NCI-H2227 (cell line): ENCODE results near the gene YOD1.

Experiments used
- DNase-seq: peaks from one replicate; lab custom pipeline; 2025; ENCODE audit not compliant: unreplicated experiment; lab: John Stamatoyannopoulos, UW

The YOD1 gene

DNA sequence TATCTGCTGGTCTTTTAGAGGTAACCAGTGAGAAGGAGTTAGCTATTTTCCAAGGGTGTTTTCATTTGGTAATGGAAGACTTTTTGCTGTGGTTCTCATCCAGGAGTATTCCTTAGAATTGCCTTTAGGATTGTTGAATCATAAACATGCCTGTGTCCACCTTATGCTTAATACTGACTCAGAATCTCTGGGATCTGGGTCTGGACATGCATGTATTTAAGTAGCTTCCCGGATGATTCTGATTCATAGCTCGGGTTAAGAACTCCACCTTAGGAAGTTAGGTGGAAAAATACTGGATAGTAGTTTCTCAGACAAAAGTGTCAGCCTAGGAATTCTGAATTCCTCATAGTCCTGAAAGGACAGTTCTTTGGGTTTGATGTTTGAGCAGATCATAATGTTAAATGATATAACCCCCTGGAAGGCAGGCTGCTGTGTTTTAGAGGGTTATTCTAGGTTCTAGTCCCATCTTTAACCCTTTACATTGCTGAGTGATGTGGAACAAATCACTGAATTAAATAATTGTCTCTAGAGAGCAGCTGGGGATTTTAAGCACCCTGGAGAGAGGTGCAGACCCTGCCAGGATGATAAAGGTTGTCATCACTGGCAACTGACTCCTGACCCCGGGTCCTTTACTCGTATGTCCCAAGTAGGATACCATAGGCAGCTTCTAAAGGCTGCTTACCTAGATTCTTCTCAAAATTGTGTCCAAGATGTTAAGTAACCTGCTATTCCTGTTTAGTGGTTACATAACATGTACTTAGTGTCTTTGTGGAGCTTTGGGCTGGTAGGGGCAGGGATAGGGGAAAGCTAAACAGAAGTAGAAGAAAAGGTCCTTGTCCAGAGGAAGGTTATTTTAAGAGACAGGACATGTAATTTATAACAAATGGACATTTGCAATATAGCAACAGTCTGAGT, 23.2 kb upstream of the YOD1 start:
- DNase-seq, result no peak

DNA sequence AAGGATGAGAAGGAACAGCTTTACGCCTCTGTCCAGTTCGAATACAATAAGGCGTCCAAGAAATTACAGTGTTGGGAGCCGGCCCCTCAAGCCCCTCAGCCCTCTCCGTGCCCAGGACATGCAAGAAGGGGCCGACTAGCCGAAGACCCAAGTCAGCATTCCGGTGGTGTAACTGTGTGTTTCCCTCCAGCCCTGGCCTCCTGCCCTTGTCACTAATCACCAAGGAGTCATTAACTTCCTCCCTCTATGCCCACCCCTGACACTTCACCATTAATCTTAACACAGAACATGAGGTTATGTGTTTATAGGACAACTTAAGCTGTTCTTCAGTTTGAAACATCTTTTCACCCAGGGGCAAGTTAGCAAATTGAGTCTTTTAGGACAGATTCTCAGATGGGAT, 21.2 kb upstream of the YOD1 start:
- no peak for DNase-seq

DNA sequence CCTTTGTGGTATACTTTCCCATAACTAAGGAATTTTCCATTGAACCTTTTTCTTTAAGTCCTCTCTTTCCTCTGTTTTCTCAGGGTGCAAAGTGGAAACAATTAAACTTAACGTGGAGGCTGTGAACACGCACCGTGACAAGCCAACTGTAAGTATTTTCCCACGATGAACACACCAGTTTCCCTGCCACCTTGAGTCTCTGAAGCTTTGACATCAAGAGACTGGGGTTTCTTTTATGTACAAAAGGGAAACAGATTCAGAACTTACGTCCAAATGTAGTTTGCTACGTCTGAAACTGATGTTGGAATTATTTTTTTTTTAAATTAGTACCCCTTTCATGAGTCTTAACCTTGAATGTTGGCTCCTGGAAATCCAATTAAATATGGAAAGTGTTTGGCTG, 20.4 kb upstream of the YOD1 start:
- DNase-seq, result no peak

DNA sequence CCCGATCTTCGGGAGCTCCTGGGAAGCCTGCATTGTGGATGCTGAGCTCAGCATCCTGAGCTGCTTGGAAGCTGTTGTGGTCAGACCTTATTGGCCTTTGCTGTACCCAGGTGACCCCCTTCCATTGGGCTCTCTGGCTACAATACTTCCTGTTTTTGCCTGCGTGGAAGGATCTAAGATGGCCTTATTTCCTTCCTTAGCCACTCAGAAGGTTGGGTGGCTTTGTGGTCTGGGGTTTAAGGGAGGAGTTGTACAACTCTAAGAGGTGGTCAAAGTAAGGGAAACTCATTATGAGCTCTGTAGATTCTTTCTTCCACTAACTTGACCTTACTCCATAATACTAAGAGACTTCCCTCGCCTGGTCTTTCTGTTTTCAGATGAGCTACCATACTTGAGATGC, 19.8 kb upstream of the YOD1 start:
- no peak for DNase-seq

DNA sequence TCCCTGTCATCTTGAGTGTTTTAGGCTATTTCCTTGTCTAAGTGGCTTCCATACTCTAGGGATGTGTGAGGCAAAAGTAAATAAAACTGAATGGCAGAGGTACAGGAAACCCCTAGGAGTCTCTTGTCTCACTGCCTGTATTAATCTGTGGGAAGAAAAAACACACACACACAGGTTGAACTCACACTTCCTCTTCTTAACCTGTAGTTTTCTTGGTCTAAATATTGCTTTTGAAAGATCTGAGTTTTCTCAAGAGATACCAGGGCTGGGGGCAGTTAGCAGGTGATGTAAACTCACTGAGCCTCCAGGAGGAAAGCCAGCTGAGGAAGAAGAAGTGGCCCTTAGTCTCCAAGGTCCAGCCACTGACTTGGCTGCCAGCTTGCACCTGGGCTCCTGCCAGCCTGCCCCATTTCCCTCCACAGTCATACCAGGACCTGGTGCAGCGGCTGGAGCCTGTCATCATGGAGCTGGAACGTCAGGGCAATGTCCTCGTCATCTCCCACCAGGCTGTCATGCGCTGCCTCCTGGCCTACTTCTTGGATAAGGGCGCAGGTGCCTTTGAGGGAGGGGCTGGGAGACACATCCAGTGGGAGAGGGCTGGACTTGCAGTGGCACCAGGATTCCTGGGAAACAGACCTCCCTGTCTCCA, 19.0 kb upstream of the YOD1 start:
- no peak for DNase-seq

DNA sequence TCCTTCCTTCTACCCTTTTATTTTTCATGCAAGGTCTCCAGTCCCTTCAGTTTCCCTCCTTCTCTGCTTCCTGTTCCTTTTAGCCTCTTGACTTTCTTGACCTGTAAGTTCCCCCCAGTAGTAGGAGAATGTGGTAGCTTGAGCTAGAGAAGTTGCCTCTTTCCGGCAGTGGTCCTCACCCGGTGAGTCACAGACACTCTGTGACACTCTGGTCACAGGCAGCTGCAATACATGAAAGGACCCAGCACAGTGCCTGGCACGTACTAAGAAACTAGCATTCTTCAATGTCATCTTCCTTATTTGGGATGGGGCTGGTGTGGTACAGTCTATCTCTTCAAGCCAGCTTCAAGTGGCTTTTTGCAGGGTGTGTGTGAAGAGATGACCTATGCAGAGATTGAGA, 18.1 kb upstream of the YOD1 start:
- DNase-seq, result no peak

DNA sequence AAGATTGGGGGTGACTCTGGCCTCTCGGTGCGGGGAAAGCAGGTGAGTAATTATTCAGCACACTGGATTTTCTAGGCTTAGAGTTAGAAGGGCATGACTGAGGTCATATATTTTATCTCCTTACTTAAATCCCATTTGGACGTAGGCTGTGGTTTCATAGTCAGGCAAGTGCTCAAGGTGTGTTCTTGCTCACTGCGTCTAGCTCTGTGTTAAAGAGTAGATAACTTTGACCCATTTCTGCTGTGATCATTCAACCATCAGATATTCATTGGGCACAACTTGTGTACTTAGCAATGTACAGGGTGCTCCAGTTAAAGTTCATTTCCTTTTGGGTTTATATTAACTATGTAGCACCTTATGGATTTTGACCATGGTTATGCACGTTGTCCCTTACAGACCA, 16.7 kb upstream of the YOD1 start:
- no peak for DNase-seq

DNA sequence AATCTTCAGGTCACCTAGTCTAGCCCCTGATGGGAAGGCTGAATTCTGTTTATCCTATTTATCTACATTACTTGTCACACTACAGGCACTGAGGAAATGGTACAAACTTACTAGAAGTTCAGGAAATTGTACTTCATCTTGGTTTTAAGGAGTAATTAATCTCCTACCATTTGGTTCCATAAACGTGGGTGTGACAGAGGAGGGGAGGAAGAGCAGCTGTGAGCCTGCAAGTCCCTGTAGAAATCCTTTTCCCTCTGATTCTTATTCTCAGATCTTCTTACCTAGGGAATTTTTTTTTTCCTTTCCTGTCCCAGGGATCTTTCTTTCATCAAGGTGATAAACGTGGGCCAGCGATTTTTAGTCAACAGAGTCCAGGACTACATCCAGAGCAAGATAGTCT, 16.2 kb upstream of the YOD1 start:
- no peak for DNase-seq

DNA sequence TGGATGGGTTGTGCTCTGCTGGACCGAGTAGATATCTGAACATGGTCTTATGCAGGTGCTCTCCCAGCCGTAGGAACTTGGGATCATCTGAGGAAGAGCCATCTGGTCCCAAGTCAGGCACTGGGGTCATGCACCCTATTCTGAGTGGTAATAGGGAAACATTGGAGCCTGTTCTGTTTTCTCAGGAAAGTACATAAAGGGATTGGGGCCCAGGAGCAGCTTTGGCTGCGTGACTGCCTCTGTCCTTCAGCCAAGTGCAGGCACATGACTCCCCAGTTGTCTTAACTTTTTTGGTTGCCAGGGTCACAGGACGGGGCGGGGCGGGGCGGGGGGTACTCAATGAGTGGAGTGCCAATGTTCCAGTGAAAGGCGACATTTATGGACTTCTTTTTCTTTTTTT, 13.6 kb upstream of the YOD1 start:
- no peak for DNase-seq

DNA sequence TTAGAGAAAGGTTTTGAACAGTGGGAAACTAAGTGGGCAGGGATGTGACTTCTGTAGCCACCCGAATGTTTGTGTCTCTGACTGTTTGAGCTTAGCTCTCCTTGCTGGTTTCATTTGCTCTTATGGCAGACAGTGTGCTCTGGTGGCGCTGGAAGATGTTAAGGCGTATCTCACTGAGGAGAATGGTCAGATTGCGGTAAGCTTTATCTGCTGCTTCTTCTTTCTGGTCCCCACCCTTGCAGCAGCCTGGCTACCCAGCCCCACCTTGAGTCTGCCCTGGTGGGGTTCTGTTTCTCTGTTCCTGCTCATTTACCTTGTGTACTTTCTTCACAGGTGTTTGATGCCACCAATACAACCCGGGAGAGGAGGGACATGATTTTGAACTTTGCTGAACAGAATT, 12.0 kb upstream of the YOD1 start:
- no peak for DNase-seq

DNA sequence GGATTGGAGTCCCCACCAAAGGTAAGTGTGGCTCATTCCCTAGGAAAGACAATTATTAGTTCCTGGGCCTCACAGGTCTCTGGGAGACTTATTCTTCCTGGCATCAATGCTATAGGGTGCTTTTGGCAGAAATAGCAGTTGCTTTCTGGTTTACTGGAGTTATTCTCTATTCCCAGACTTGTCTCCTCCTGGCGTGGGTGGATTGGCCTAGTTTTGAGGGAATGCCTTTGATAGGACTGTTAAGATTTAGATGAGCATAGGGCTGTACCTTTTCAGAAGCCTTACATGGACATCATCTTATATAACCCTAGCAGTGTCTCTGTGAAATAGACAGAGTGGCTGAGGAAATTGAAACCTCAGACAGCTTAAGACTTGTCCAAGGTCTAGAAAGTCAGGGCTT, 11.1 kb upstream of the YOD1 start:
- DNase-seq, result no peak

DNA sequence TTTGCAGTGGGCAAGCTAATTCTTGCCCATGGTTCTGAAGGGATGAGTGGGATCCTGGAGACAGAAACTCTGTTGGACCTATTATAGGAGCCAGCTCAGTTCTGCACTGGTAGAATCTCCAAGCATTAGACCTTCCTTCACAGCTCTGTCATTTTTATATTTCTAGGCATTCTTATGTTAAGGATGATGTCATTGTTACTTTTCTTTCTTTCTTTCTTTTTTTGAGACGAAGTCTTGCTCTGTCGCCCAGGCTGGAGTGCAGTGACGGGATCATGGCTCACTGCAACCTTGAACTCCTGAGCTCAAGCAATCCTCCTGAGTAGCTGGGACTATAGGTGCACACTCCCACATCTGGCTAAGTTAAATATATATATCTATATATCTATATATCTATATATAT, 9.6 kb upstream of the YOD1 start:
- no peak for DNase-seq

DNA sequence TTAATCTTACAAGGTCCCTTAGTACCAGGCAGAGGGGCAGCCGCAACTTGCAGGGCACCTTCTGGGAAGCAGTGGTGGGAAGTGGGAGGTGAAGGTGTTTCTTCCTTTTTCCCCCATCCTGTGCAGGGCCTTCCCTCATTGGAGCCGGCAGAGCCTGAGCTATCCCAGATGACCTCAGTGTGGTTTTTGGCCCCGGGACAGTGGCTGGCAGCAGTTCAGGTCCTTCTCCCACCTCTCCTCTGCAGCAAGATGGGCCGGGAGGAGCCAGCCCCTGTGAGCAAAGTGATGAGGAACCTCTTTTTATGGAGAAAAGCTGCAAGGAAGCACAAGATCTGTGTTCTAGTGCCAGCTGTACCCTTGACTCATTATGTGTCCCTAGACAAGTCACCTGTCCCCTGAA, 8.9 kb upstream of the YOD1 start:
- DNase-seq, result no peak

DNA sequence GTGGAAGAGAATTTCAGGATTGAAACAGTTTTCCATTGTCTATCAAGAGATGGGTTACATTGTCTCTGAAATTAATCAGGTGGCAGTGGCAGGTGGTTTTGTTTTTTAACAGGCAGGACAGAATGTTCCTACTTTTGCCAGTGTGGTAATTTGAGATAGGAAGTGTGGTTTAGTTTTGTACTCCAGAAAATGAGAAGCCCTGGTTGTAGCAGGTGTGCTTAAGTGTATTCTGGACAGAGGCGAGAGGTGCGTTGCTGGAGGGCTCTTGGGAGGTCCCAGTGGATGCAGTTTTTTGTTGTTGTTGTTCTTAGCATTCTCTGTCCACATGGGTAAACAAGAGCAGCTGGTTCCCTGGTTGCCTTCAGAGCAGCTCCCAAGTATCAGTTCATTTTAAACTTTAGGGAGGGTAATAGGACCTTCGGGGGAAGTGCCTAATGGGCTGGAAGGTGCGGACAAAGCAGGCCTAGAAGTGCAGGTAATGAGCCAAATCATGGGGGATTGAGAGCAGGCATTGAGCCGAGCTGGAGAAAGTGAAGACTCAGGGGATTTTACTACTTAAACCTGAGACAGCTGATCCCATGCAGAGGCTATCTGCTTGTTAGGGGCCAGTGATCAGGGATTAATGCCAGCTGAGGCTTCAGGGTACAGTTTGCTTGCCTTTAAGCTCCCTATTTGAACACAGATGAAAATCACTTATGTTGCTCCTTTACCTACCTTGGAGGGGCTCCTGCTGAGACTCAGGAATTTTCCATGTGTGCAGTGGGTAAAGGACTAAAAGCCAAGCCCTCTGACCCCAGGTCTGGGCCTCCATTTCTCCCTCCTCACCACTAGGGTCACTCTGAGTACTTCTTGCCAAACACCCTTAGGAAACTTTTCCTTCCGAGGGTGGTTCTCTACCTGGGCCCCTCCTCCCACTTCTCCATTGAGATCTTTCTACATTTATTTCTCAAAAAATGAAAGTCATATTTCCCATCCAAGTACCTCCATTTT, 8.2 kb upstream of the YOD1 start:
- DNase-seq, result no peak

DNA sequence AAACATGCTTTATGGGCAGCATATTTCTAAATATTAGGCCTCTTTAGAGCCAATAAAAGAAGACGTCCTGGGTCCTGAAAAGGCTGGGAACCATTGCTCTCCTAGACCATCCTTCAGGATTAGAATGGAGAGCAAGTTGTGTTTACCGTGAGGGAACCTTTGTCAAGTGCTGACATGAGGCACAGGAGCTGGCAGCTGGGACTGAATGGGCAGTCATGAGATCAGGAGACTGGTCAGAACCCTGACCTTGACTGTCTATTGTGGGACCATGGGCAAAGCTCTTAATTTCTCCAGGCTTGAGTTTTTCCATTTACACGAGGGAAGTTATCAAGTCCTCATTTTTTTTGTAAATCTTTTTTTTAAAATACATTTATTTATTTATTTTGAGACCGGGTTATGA, 7.2 kb upstream of the YOD1 start:
- no peak for DNase-seq

DNA sequence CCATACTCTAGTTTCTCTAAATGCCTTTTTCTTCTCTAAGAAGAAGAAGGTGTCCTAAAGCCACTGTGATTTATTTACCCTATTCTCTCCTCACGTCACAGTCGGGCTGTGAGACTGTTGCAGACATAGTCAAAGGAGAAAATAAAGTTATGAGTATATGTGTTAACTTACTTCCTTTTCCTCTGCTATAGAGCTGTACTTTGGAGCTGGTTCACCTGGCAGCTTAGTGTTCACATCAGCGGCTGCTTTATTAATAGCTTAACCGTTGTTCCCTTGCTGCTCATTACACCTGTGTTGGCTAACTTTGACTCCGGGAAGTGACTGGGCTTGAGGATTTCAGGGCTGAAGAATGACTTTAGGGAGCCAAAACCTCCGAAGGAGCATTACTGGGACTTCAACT, 5.7 kb upstream of the YOD1 start:
- DNase-seq, result no peak

DNA sequence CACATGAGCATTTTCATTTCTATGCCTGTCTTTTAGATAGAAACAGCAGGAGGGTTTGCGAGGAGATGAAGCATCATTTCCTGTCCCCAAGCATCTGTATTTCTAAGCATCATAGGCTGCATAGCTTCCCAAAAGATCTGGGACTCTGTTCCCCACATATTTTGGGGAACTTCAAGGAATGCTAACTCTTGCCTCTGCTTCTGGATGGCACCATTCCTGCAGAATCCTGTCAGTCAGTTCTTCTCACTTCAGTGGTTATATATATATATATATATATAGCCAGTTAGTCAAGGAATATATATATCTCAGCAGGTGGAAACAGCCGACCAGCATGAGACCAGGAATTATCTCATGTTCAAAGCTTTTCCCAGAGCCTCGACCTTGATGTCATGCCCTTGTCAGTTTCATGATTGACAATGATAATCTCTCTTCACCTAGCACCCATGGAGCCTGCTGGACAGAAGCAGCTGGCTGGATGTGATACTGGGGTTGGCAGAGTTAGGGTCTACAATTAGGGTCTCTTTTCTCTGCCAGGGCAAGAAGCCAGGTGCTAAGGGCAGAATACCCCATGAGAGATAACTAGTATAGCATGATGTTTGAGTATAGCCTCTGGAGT, 4.5 kb upstream of the YOD1 start:
- no peak for DNase-seq

DNA sequence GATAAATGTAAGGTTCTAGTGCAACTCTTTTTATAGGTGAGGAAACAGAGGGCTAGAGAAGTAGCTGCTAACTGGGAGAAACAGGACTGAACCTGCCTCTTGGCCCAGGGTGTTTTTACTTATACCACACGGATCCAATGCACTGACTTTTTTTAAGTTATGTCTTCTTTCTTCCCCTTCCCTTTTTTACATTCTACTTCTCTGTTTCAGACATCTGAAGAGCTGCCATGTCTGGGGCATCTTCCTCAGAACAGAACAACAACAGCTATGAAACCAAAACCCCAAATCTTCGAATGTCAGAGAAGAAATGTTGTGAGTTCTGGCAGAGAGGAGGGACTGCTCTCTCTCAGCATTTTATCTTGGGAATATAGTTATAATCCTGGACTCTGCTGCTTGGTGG, 3.5 kb upstream of the YOD1 start:
- no peak for DNase-seq

DNA sequence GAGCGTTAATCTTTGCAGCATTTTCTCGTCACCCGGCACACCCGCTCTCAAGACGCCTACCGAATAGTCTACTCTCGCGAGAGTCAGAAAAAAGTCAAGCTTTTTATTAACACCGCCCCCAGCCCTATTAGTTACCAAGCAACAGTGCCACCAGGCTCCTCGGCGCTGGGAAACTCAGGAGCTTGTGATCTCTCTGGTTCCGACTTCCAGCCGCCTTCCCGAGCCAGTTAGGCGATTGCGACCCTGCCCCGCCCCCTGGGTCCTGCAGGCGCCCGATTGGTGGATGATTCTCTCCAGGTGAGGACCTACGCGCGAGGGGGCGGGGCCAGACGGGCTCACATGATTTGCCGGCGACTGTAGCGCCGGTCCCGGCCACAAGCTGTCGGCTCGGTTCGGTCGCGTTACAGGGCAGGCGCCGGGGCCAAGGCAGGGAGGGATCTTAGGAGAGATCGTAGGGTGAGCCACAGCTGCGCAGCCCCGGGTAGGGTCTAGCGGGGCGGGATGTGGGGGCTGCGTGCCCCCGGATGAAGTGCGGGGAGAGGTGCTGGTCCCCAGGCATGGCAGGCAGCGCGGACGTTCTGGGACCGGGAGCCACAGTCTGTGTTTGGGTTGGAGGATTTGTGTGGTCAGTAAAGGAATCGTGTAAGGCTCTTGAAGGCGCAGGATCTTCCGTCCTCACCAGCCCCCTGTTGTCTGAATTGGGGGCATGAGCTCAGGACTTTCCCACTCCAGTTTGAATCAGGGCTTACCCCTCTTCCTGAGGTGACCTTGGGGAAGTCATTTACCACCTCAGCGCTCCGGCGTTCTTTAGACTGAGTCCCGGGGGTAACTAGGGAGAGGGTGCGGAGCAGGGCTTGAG, 2.1 kb upstream of the YOD1 start, which contains the start of gene PFKFB2:
TSS of gene PFKFB2 (plus strand) at position 365 of the 859 bp plus-strand sequence. CDS start 1,443 bp downstream, outside the sequence.
- DNase-seq, result peak; percentile 99
